ENCODE data around the gene RARG. TPM values are rescaled to one million over a fixed set of nuclear protein-coding genes. Genes with fewer than 3 reads are reported as not detected.
"Not testable (repeated sequence)": the region's sequence is repeated elsewhere in the genome, so short reads cannot be mapped to it uniquely, and the experiment has no call there.

Gene RARG
- total RNA-seq, 1 experiment from 2014 or later: 62.0 TPM

DNA sequence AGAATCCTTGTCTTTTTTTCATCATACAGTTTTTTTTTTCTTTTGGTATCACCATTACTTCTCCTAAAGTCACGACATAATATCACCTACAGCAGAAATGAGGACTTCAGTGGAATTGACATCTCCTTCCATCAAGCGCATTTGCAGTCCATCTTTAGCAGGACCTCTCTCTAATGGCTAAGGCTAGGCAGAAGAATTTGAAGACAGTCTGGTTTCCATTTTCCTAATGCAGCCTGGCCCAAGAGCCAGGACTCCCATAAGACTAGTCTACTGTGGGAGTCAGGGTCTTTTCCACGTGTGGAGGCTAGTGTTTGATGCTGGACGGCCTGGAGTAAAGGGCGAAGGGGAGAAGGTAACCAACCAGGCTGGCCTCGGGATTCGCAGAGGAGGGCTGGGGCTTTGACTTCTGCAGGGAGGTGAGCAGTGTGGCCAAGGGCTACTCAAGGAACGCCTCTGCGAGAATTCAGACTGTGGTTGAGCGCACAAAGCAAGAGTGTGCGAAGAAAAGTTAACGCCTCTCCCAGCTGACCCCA lies 52.3 kb downstream of the RARG start:
- DNase-seq (peak; percentile 29), ATAC-seq (peak; percentile 25)
- peak overlapping the region; percentile 94 for H2AFZ ChIP-seq (ENCODE audit: low read length)
- TF ChIP-seq EZH2 (IDR thresholded peaks at IDR 0.05; ENCODE audit: low read length, unreplicated experiment): no peak
- TF ChIP-seq, protein P1, sequence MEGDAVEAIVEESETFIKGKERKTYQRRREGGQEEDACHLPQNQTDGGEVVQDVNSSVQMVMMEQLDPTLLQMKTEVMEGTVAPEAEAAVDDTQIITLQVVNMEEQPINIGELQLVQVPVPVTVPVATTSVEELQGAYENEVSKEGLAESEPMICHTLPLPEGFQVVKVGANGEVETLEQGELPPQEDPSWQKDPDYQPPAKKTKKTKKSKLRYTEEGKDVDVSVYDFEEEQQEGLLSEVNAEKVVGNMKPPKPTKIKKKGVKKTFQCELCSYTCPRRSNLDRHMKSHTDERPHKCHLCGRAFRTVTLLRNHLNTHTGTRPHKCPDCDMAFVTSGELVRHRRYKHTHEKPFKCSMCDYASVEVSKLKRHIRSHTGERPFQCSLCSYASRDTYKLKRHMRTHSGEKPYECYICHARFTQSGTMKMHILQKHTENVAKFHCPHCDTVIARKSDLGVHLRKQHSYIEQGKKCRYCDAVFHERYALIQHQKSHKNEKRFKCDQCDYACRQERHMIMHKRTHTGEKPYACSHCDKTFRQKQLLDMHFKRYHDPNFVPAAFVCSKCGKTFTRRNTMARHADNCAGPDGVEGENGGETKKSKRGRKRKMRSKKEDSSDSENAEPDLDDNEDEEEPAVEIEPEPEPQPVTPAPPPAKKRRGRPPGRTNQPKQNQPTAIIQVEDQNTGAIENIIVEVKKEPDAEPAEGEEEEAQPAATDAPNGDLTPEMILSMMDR (conservative IDR thresholded peaks at IDR 0.05; ENCODE audit: low read depth, low read length): no peak
- no peak for TF ChIP-seq EZH2phosphoT487 (IDR thresholded peaks at IDR 0.05; ENCODE audit: borderline replicate concordance, low read length)
- intact Hi-C loops (cut with micrococcal nuclease): loop anchor here (2.0 to 10.0 kb wide), 2 partner anchors 41 to 115 kb away; no protein-coding TSS in a partner anchor
- no peaks in the 10 kb centered on the region for H3K9me2 ChIP-seq (replicated peaks; ENCODE audit: low read length)
- BruUV-seq (replicated peaks): TSS peak; percentile 82
- H3F3A ChIP-seq (ENCODE audit: low read length, unreplicated experiment): peaks cover 12% of the 10 kb centered on the region
- peak overlapping the region; percentile 89 for H3K4me2 ChIP-seq (ENCODE audit: low read length)
- CTCF ChIA-PET: interaction anchor here (0.9 to 1.3 kb wide), 3 partner anchors 21 to 131 kb away, joined by 3 to 8 read pairs (median 4); partner anchors contain the start of gene PFDN5
- H3K9me3 ChIP-seq (ENCODE audit: low read length): no peaks in the 10 kb centered on the region
- peak overlapping the region; percentile 84 for H3K9ac ChIP-seq (ENCODE audit: low read length)
- POLR2A ChIA-PET (ENCODE audit: unreplicated experiment): interaction anchor here (0.6 to 0.7 kb wide), 2 partner anchors 44 to 120 kb away, joined by 4 to 6 read pairs; partner anchors contain the start of gene MYG1
- H3K4me1 ChIP-seq (ENCODE audit: insufficient read depth, low read length): peaks cover 43% of the 10 kb centered on the region
- H3K27ac ChIP-seq (ENCODE audit: low read length): peak overlapping the region; percentile 90
- H3K36me3 ChIP-seq (ENCODE audit: low read depth, low read length): peaks cover 17% of the 10 kb centered on the region
- H3K27me3 ChIP-seq (ENCODE audit: low read length): no peaks in the 10 kb centered on the region
- H3K4me3 ChIP-seq (ENCODE audit: low read length): peak overlapping the region; percentile 94
- H4K20me1 ChIP-seq (ENCODE audit: low read length): no peaks in the 10 kb centered on the region
- peaks cover 39% of the 10 kb centered on the region for H3K79me2 ChIP-seq (ENCODE audit: low read length)

DNA sequence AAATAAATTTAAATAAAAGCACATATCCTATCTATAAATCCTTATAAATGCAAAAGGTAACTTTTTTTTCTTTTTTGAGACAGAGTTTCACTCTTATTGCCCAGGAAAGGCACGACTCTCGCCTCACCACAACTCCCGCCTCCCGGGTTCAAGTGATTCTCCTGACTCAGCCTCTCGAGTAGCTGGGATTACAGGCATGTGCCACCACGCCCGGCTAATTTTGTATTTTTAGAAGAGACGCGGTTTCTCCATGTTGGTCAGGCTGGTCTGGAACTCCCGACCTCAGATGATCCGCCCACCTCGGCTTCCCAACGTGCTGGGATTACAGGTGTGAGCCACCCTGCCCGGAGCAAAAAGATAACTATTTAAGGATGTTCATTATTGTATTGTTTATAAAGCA lies 53.2 kb downstream of the RARG start:
- CTCF ChIA-PET; H3K9me2 ChIP-seq (replicated peaks; ENCODE audit: low read length): not testable (repeated sequence)

DNA sequence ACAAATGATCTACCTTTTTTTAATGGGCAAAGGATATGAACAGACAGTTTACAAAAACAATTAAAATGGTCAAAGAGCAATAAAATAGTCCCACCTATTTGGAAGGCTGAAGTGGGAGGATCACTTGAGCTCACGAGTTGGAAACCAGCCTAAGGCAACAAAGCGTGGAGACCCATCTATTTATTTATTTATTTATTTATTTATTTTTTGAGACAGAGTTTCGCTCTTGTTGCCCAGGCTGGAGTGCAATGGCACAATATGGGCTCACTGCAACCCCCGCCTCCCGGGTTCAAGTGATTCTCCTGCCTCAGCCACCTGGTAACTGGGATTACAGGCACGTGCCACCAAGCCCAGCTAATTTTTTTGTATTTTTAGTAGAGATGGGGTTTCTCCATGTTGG lies 54.6 kb downstream of the RARG start:
- H3K79me2 ChIP-seq (ENCODE audit: low read length): peaks cover 25% of the 10 kb centered on the region
- H3K36me3 ChIP-seq (ENCODE audit: low read depth, low read length); H2AFZ ChIP-seq (ENCODE audit: low read length); H3K9ac ChIP-seq (ENCODE audit: low read length); DNase-seq; ATAC-seq; H3K4me3 ChIP-seq (ENCODE audit: low read length); CTCF ChIA-PET; H3K9me3 ChIP-seq (ENCODE audit: low read length); POLR2A ChIA-PET (ENCODE audit: unreplicated experiment); H3K9me2 ChIP-seq (replicated peaks; ENCODE audit: low read length); H3K27ac ChIP-seq (ENCODE audit: low read length); BruUV-seq (replicated peaks); H3K27me3 ChIP-seq (ENCODE audit: low read length); H3K4me2 ChIP-seq (ENCODE audit: low read length); H4K20me1 ChIP-seq (ENCODE audit: low read length): not testable (repeated sequence)
- H3K4me1 ChIP-seq (ENCODE audit: insufficient read depth, low read length): peaks cover 52% of the 10 kb centered on the region
- intact Hi-C loops (cut with micrococcal nuclease): loop anchor here (10.0 kb wide), 1 partner anchor 113 kb away; no protein-coding TSS in a partner anchor
- peaks cover 12% of the 10 kb centered on the region for H3F3A ChIP-seq (ENCODE audit: low read length, unreplicated experiment)

More for the DNA sequence above, 53.2 kb downstream of the RARG start:
- H3K27ac ChIP-seq (ENCODE audit: low read length); DNase-seq; BruUV-seq (replicated peaks); H3K27me3 ChIP-seq (ENCODE audit: low read length); H3K4me3 ChIP-seq (ENCODE audit: low read length); H4K20me1 ChIP-seq (ENCODE audit: low read length); H2AFZ ChIP-seq (ENCODE audit: low read length); H3K9me3 ChIP-seq (ENCODE audit: low read length); POLR2A ChIA-PET (ENCODE audit: unreplicated experiment); H3K9ac ChIP-seq (ENCODE audit: low read length); ATAC-seq: not testable (repeated sequence)
- intact Hi-C loops (cut with micrococcal nuclease): loop anchor here (10.0 kb wide), 1 partner anchor 114 kb away; no protein-coding TSS in a partner anchor
- H3K36me3 ChIP-seq (ENCODE audit: low read depth, low read length): peaks cover 16% of the 10 kb centered on the region
- H3K4me2 ChIP-seq (ENCODE audit: low read length): 0 out of 2 replicates have a peak overlapping the region, but pooled peaks have one; percentile 89
- H3F3A ChIP-seq (ENCODE audit: low read length, unreplicated experiment): peaks cover 12% of the 10 kb centered on the region
- H3K4me1 ChIP-seq (ENCODE audit: insufficient read depth, low read length): peaks cover 47% of the 10 kb centered on the region
- H3K79me2 ChIP-seq (ENCODE audit: low read length): peaks cover 38% of the 10 kb centered on the region

Measured in PC-3 (cell line).